WTC11 (cell line): ENCODE data around the gene ATP5PB. TPM values are rescaled to one million over a fixed set of nuclear protein-coding genes. Genes with fewer than 3 reads are reported as not detected.

Experiments used
- ATAC-seq: fragments of 200-7000 bp; cut with Tn5 transposase; 2 replicates; pipeline ENCODE4 v1.10.0; 2021; ENCODE audit warnings: mild to moderate bottlenecking, moderate library complexity
- CTCF ChIA-PET: fragments of 300-600 bp; sonication (Branson Sonifier 250); formaldehyde crosslinking; loops from one replicate; lab custom pipeline; 2021; ENCODE audit warnings: antibody characterized with exemption; lab: Charles Lee
- POLR2A ChIA-PET: fragments of 350-600 bp; sonication (Branson Sonifier 250); formaldehyde crosslinking; loops from one replicate; lab custom pipeline; 2021; ENCODE audit warnings: antibody characterized with exemption; lab: Charles Lee
- DNase-seq: peaks from one replicate; pipeline ENCODE4 v3.0.0; 2021; ENCODE audit warnings: low spot score
- H3K27ac Mint-ChIP-seq: 2 replicates; pipeline ENCODE4 v1.8.0; 2021; ENCODE audit warnings: mixed read lengths
- H3K27me3 Mint-ChIP-seq: 2 replicates; pipeline ENCODE4 v1.8.0; 2021; ENCODE audit warnings: low read depth, mild to moderate bottlenecking, moderate library complexity, mixed read lengths
- H3K36me3 Mint-ChIP-seq: 2 replicates; pipeline ENCODE4 v1.8.0; 2021; ENCODE audit warnings: mixed read lengths
- H3K4me1 Mint-ChIP-seq: 2 replicates; pipeline ENCODE4 v1.8.0; 2022; ENCODE audit warnings: mixed read lengths
- H3K4me3 Mint-ChIP-seq: 2 replicates; pipeline ENCODE4 v1.8.0; 2021; ENCODE audit warnings: mild to moderate bottlenecking, moderate library complexity, mixed read lengths
- H3K9me3 Mint-ChIP-seq: 2 replicates; pipeline ENCODE4 v1.8.0; 2021; ENCODE audit warnings: mixed read lengths
- ARID4B ChIP-seq: sonication (generic); formaldehyde crosslinking; IDR thresholded peaks from 2 replicates; pipeline ENCODE4 v1.8.0; 2023; ENCODE audit warnings: missing genetic modification reagents, mild to moderate bottlenecking, borderline replicate concordance
- ATF6 ChIP-seq: sonication (generic); formaldehyde crosslinking; IDR thresholded peaks from 2 replicates; pipeline ENCODE4 v1.8.1; 2023; ENCODE audit warnings: mild to moderate bottlenecking, missing genetic modification reagents
- CREM ChIP-seq: sonication (generic); formaldehyde crosslinking; IDR thresholded peaks from 2 replicates; pipeline ENCODE4 v1.8.1; 2022; ENCODE audit warnings: mild to moderate bottlenecking, missing genetic modification reagents, moderate library complexity
- E2F4 ChIP-seq: sonication (generic); formaldehyde crosslinking; IDR thresholded peaks from 2 replicates; pipeline ENCODE4 v1.8.1; 2022; ENCODE audit warnings: low read depth, mild to moderate bottlenecking, moderate library complexity, missing genetic modification reagents, borderline replicate concordance
- ELF4 ChIP-seq: sonication (generic); formaldehyde crosslinking; IDR thresholded peaks from 2 replicates; pipeline ENCODE4 v1.8.1; 2022; ENCODE audit warnings: low read depth, mild to moderate bottlenecking, moderate library complexity, missing genetic modification reagents
- ERG ChIP-seq: fragments of 250-450 bp; sonication (Bioruptor Pico); IDR thresholded peaks from 2 replicates; pipeline ENCODE4 v1.8.0; 2021; ENCODE audit warnings: mild to moderate bottlenecking
- FOXP4 ChIP-seq: sonication (generic); formaldehyde crosslinking; IDR thresholded peaks from 2 replicates; pipeline ENCODE4 v1.8.0; 2022; ENCODE audit warnings: mild to moderate bottlenecking, missing genetic modification reagents
- GABPB1 ChIP-seq: sonication (generic); formaldehyde crosslinking; IDR thresholded peaks from 2 replicates; pipeline ENCODE4 v1.8.1; 2023; ENCODE audit warnings: mild to moderate bottlenecking, missing genetic modification reagents
- JAZF1 ChIP-seq: fragments of 250-450 bp; sonication (Bioruptor Pico); IDR thresholded peaks from 2 replicates; pipeline ENCODE4 v1.9.0; 2021; ENCODE audit warnings: moderate library complexity, mild to moderate bottlenecking, inconsistent platforms
- MXD4 ChIP-seq: fragments of 250-450 bp; sonication (Bioruptor Pico); IDR thresholded peaks from 2 replicates; pipeline ENCODE4 v1.8.0; 2021; ENCODE audit warnings: mild to moderate bottlenecking, moderate library complexity, borderline replicate concordance
- NFATC4 ChIP-seq: fragments of 250-450 bp; sonication (Bioruptor Pico); IDR thresholded peaks from 2 replicates; pipeline ENCODE4 v1.9.0; 2021; ENCODE audit warnings: mild to moderate bottlenecking
- NR1H2 ChIP-seq: sonication (generic); formaldehyde crosslinking; IDR thresholded peaks from 2 replicates; pipeline ENCODE4 v1.9.0; 2021; ENCODE audit warnings: mild to moderate bottlenecking, moderate library complexity, missing genetic modification reagents
- SMAD3 ChIP-seq: sonication (generic); formaldehyde crosslinking; IDR thresholded peaks from 2 replicates; pipeline ENCODE4 v1.8.0; 2022; ENCODE audit warnings: missing genetic modification reagents, mild to moderate bottlenecking, borderline replicate concordance
- SP1 ChIP-seq: sonication (generic); formaldehyde crosslinking; conservative IDR thresholded peaks from 2 replicates; pipeline ENCODE4 v1.8.1; 2022; ENCODE audit warnings: missing genetic modification reagents
- USF2 ChIP-seq: sonication (generic); formaldehyde crosslinking; IDR thresholded peaks from 2 replicates; pipeline ENCODE4 v1.8.1; 2023; ENCODE audit warnings: mild to moderate bottlenecking, missing genetic modification reagents, moderate library complexity
- ZMAT4 ChIP-seq: fragments of 250-450 bp; sonication (Bioruptor Pico); IDR thresholded peaks from 2 replicates; pipeline ENCODE4 v1.9.0; 2021; ENCODE audit warnings: mild to moderate bottlenecking
- ZNF317 ChIP-seq: sonication (generic); formaldehyde crosslinking; IDR thresholded peaks from 2 replicates; pipeline ENCODE4 v1.8.1; 2023; ENCODE audit warnings: low read depth, mild to moderate bottlenecking, moderate library complexity, missing genetic modification reagents, borderline replicate concordance
- ZNF416 ChIP-seq: fragments of 250-450 bp; sonication (Bioruptor Pico); IDR thresholded peaks from 2 replicates; pipeline ENCODE4 v1.9.0; 2021; ENCODE audit warnings: mild to moderate bottlenecking, inconsistent platforms
- ZNF423 ChIP-seq: fragments of 250-450 bp; sonication (Bioruptor Pico); IDR thresholded peaks from 2 replicates; pipeline ENCODE4 v2.1.2; 2022; ENCODE audit warnings: mild to moderate bottlenecking, moderate library complexity
- ZNF425 ChIP-seq: fragments of 250-450 bp; sonication (Bioruptor Pico); conservative IDR thresholded peaks from 2 replicates; pipeline ENCODE4 v1.9.0; 2021; ENCODE audit warnings: mild to moderate bottlenecking
- total RNA-seq: library from RNA; stranded (reverse); gene quantifications from 3 replicates; pipeline ENCODE4 v1.2.3, GENCODE V29; 2021

The ATP5PB gene
- total RNA-seq, 1 experiment from 2014 or later: 284 TPM

GRCh38 chr1:111504097-111504496 lies 54.8 kb downstream of the ATP5PB start (continued):
- no peak for TF ChIP-seq USF2 (CRISPR knock-in tag)
- TF ChIP-seq ATF6 (CRISPR knock-in tag): no peak
- TF ChIP-seq NFATC4 (CRISPR knock-in tag): no peak
- no peak for TF ChIP-seq E2F4
- no peak for TF ChIP-seq JAZF1 (CRISPR knock-in tag)
- no peak for TF ChIP-seq NR1H2
- TF ChIP-seq ZNF425 (CRISPR knock-in tag): no peak
- no peak for TF ChIP-seq ELF4 (CRISPR knock-in tag)
- no peak for TF ChIP-seq ZMAT4 (CRISPR knock-in tag)

GRCh38 chr1:111505641-111506119 lies 56.4 kb downstream of the ATP5PB start:
- Mint-ChIP-seq H3K27me3 (no peaks in the 10 kb centered on the region), H3K4me1 (peaks cover 7% of the 10 kb centered on the region), H3K9me3 (no peaks in the 10 kb centered on the region), H3K4me3 (no peak overlapping the region), H3K36me3 (no peaks in the 10 kb centered on the region), H3K27ac (no peak overlapping the region)
- POLR2A ChIA-PET: no interaction called here
- CTCF ChIA-PET: no interaction called here
- ATAC-seq (no peak), DNase-seq (no peak)
- TF ChIP-seq CREM (CRISPR knock-in tag): no peak
- no peak for TF ChIP-seq GABPB1 (CRISPR knock-in tag)
- no peak for TF ChIP-seq ERG
- TF ChIP-seq MXD4 (CRISPR knock-in tag): no peak
- TF ChIP-seq SMAD3 (CRISPR knock-in tag): no peak
- no peak for TF ChIP-seq SP1
- no peak for TF ChIP-seq ZNF423 (CRISPR knock-in tag)
- TF ChIP-seq FOXP4 (CRISPR knock-in tag): no peak
- TF ChIP-seq ATF6 (CRISPR knock-in tag): no peak
- TF ChIP-seq ZNF416: no peak
- TF ChIP-seq ARID4B (CRISPR knock-in tag): no peak
- no peak for TF ChIP-seq ZNF317 (CRISPR knock-in tag)
